ENCODE results near the gene TRMT11. TPM values are rescaled to one million over a fixed set of nuclear protein-coding genes. Genes with fewer than 3 reads are reported as not detected.
A peak's percentile ranks its signal among the peaks of the same experiment; 100 is the strongest.

Gene TRMT11
- total and polyA plus RNA-seq, 9 of the 15 experiments (the other 6 are each of a cell fraction or from before 2014, with no cell fraction given) = 38.8 to 88.0 (median 59.8) TPM

- ChIA-PET CTCF (ENCODE audit: low intra/inter-chr PET ratio) (no interaction called here), POLR2A (interaction anchor here (0.6 to 1.4 kb wide), 2 partner anchors 10 to 19 kb away, joined by 3 read pairs; no protein-coding TSS in a partner anchor)
- no peaks in the 10 kb centered on the region for H3K27me3 ChIP-seq (ENCODE audit: control insufficient read depth in 2 of 2, insufficient read depth in 2 of 2, low read length in 2 of 2)
- whole genome bisulfite sequencing (ENCODE audit: insufficient coverage, low coverage, missing lambda C conversion rate) = 5% methylated on average over 4 of the region's 4 CpGs
- BruUV-seq (replicated peaks) = no TSS peak
- 0 out of 2 replicates have a peak, but pooled peaks cover 4% of the 10 kb centered on the region for H3K9me3 ChIP-seq (replicated peaks; ENCODE audit: control insufficient read depth, insufficient read depth, low read depth, low read length)
- DNase-seq (ENCODE audit: extremely low read depth in 1 of 4, low spot score in 3 of 4) (peak in 2 of 4 experiments; percentile 49 to 59), FAIRE-seq (peak; percentile 52), ATAC-seq (peak; percentile 73)
- H3K4me2 ChIP-seq (ENCODE audit: insufficient read depth, low read length) = no peak overlapping the region
- intact Hi-C loops (cut with micrococcal nuclease) = loop anchor here (1.0 kb wide), 1 partner anchor 10 kb away; no protein-coding TSS in a partner anchor
- no peak overlapping the region for H3K9ac ChIP-seq (ENCODE audit: insufficient read depth in 1 of 2, low read depth in 2 of 2, low read length in 2 of 2)
- peak overlapping the region; percentile 77 for H2AFZ ChIP-seq (ENCODE audit: low read depth, low read length)
- in situ Hi-C loops (cut with MboI) = no loop called here
- H3K36me3 ChIP-seq (ENCODE audit: control insufficient read depth, insufficient read depth, low read length) = peaks cover 13% of the 10 kb centered on the region
- peaks cover 0 to 18% of the 10 kb centered on the region in 2 experiments; a peak in 4 of 5 replicates for H3K4me1 ChIP-seq (replicated peaks in 1 of 2; ENCODE audit: control insufficient read depth in 2 of 2, insufficient read depth in 2 of 2, low read length in 2 of 2)
- H3K27ac ChIP-seq (ENCODE audit: extremely low read depth, low read depth, low read length) = peak overlapping the region; percentile 50; the same call in 2 of the 3 replicates
- H3K4me3 ChIP-seq = no peak overlapping the region
- H3K79me2 ChIP-seq (ENCODE audit: control insufficient read depth, insufficient read depth, low read length) = no peaks in the 10 kb centered on the region
- H4K20me1 ChIP-seq (replicated peaks; ENCODE audit: control insufficient read depth, insufficient read depth, low read length) = no peaks in the 10 kb centered on the region
- no peaks in the 10 kb centered on the region for H3K9me1 ChIP-seq (ENCODE audit: control insufficient read depth, insufficient read depth, low read length)
- TF ChIP-seq TCF15 (CRISPR knock-in tag; IDR thresholded peaks at IDR 0.05) (no peak), MTA3 (IDR thresholded peaks at IDR 0.05; ENCODE audit: borderline replicate concordance) (0 out of 2 replicates have a peak, but pooled peaks have one; percentile 25), POLR2A (conservative IDR thresholded peaks at IDR 0.05) (no peak), L3MBTL2 (IDR thresholded peaks at IDR 0.05) (peak; percentile 80), CBFA2T2 (conservative IDR thresholded peaks at IDR 0.05) (peak; percentile 21; the same call in 1 of the 2 replicates), MEF2D (tag; conservative IDR thresholded peaks at IDR 0.05; ENCODE audit: low read depth) (no peak), VEZF1 (CRISPR knock-in tag; IDR thresholded peaks at IDR 0.05) (peak; percentile 10; the same call in 1 of the 2 replicates), EWSR1 (IDR thresholded peaks at IDR 0.05; ENCODE audit: borderline replicate concordance, low read depth, partially characterized antibody) (no peak), TEAD1 (CRISPR knock-in tag; IDR thresholded peaks at IDR 0.05) (peak in 1 of 2 experiments; percentile 28; a peak in 1 of 4 replicates), MYC (IDR thresholded peaks at IDR 0.05; ENCODE audit: low read depth, low read length) (peak; percentile 61; the same call in 1 of the 2 replicates), MYC (CRISPR knock-in tag; IDR thresholded peaks at IDR 0.05; ENCODE audit: borderline replicate concordance, low read depth) (0 out of 2 replicates have a peak, but pooled peaks have one; percentile 22), CXXC5 (CRISPR knock-in tag; IDR thresholded peaks at IDR 0.05) (peak; percentile 46; the same call in 1 of the 2 replicates)
- TF ChIP-seq, protein P1, sequence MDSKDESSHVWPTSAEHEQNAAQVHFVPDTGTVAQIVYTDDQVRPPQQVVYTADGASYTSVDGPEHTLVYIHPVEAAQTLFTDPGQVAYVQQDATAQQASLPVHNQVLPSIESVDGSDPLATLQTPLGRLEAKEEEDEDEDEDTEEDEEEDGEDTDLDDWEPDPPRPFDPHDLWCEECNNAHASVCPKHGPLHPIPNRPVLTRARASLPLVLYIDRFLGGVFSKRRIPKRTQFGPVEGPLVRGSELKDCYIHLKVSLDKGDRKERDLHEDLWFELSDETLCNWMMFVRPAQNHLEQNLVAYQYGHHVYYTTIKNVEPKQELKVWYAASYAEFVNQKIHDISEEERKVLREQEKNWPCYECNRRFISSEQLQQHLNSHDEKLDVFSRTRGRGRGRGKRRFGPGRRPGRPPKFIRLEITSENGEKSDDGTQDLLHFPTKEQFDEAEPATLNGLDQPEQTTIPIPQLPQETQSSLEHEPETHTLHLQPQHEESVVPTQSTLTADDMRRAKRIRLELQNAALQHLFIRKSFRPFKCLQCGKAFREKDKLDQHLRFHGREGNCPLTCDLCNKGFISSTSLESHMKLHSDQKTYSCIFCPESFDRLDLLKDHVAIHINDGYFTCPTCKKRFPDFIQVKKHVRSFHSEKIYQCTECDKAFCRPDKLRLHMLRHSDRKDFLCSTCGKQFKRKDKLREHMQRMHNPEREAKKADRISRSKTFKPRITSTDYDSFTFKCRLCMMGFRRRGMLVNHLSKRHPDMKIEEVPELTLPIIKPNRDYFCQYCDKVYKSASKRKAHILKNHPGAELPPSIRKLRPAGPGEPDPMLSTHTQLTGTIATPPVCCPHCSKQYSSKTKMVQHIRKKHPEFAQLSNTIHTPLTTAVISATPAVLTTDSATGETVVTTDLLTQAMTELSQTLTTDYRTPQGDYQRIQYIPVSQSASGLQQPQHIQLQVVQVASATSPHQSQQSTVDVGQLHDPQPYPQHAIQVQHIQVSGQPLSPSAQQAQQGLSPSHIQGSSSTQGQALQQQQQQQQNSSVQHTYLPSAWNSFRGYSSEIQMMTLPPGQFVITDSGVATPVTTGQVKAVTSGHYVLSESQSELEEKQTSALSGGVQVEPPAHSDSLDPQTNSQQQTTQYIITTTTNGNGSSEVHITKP (IDR thresholded peaks at IDR 0.05; ENCODE audit: partially characterized antibody) = peak; percentile 11
- TF ChIP-seq, protein P2, sequence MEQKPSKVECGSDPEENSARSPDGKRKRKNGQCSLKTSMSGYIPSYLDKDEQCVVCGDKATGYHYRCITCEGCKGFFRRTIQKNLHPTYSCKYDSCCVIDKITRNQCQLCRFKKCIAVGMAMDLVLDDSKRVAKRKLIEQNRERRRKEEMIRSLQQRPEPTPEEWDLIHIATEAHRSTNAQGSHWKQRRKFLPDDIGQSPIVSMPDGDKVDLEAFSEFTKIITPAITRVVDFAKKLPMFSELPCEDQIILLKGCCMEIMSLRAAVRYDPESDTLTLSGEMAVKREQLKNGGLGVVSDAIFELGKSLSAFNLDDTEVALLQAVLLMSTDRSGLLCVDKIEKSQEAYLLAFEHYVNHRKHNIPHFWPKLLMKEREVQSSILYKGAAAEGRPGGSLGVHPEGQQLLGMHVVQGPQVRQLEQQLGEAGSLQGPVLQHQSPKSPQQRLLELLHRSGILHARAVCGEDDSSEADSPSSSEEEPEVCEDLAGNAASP (IDR thresholded peaks at IDR 0.05) = no peak
Measured at GRCh38 chr6:126075335-126076071, 89.2 kb downstream of the TRMT11 start.

Data from K562 (cell line).